ENCODE data around the gene TNPO1.

Gene TNPO1

GRCh38 chr5:72849546-72849945 is 33.1 kb downstream of the TNPO1 start:
- Histone ChIP-seq H3K27ac (ENCODE audit: insufficient read depth in 1 of 2, low read depth in 1 of 2, low read length in 2 of 2, poor library complexity in 1 of 2, severe bottlenecking in 2 of 2) (peak overlapping the region; percentile 6 to 75), H3K36me3 (ENCODE audit: control insufficient read depth in 4 of 4, insufficient read depth in 4 of 4, low read length in 3 of 4) (peaks cover 3 to 26% (median 9%) of the 10 kb centered on the region in 4 experiments), H3K4me3 (ENCODE audit: control insufficient read depth in 1 of 7, extremely low read depth in 1 of 7, insufficient read depth in 4 of 7, low read depth in 2 of 7, low read length in 6 of 7) (peak overlapping the region in 6 of 7 experiments; percentile 95 to 99 (median 96)), H3K4me1 (ENCODE audit: control extremely low read depth in 1 of 4, control insufficient read depth in 4 of 4, insufficient read depth in 4 of 4, low read length in 3 of 4) (peaks cover 9 to 40% (median 28%) of the 10 kb centered on the region in 4 experiments), H3K27me3 (replicated peaks in 2 of 5; ENCODE audit: control insufficient read depth in 4 of 5, insufficient read depth in 5 of 5, low read length in 4 of 5) (no peaks in the 10 kb centered on the region), H3K9me3 (ENCODE audit: control extremely low read depth in 1 of 5, control insufficient read depth in 4 of 5, insufficient read depth in 2 of 5, low read depth in 1 of 5, low read length in 4 of 5) (no peaks in the 10 kb centered on the region)
- no CpG with 5 or more reads among the region's 4 CpGs for WGBS (ENCODE audit: insufficient coverage)
- ChIA-PET POLR2A (no interaction called here), CTCF (interaction anchor here (0.6 to 1.7 kb wide), 7 partner anchors 9 to 483 kb away, joined by 3 to 4 read pairs (median 3); no protein-coding TSS in a partner anchor)
- no peak for DNase-seq

- H3K27me3 ChIP-seq (replicated peaks in 2 of 5; ENCODE audit: control insufficient read depth in 4 of 5, insufficient read depth in 5 of 5, low read length in 4 of 5) = no peaks in the 10 kb centered on the region
- ChIA-PET POLR2A (no interaction called here), CTCF (interaction anchor here (0.8 to 1.7 kb wide), 3 partner anchors 9 to 239 kb away, joined by 3 read pairs; no protein-coding TSS in a partner anchor)
- H3K9me3 ChIP-seq (ENCODE audit: control extremely low read depth in 1 of 5, control insufficient read depth in 4 of 5, insufficient read depth in 2 of 5, low read depth in 1 of 5, low read length in 4 of 5) = no peaks in the 10 kb centered on the region
- peaks cover 3 to 27% (median 11%) of the 10 kb centered on the region in 4 experiments for H3K36me3 ChIP-seq (ENCODE audit: control insufficient read depth in 4 of 4, insufficient read depth in 4 of 4, low read length in 3 of 4)
- peaks cover 9 to 37% (median 27%) of the 10 kb centered on the region in 4 experiments for H3K4me1 ChIP-seq (ENCODE audit: control extremely low read depth in 1 of 4, control insufficient read depth in 4 of 4, insufficient read depth in 4 of 4, low read length in 3 of 4)
- peak overlapping the region in 1 of 2 experiments; percentile 75 for H3K27ac ChIP-seq (ENCODE audit: insufficient read depth in 1 of 2, low read depth in 1 of 2, low read length in 2 of 2, poor library complexity in 1 of 2, severe bottlenecking in 2 of 2)
- peak overlapping the region in 3 of 7 experiments; percentile 45 to 99 (median 96) for H3K4me3 ChIP-seq (ENCODE audit: control insufficient read depth in 1 of 7, extremely low read depth in 1 of 7, insufficient read depth in 4 of 7, low read depth in 2 of 7, low read length in 6 of 7)
- no peak for DNase-seq
- WGBS (ENCODE audit: insufficient coverage) = no CpG with 5 or more reads among the region's 2 CpGs
Measured at GRCh38 chr5:72850113-72850512, 33.7 kb downstream of the TNPO1 start.

- Histone ChIP-seq H3K4me3 (ENCODE audit: control insufficient read depth in 1 of 7, extremely low read depth in 1 of 7, insufficient read depth in 4 of 7, low read depth in 2 of 7, low read length in 6 of 7) (no peak overlapping the region), H3K9me3 (ENCODE audit: control extremely low read depth in 1 of 5, control insufficient read depth in 4 of 5, insufficient read depth in 2 of 5, low read depth in 1 of 5, low read length in 4 of 5) (no peaks in the 10 kb centered on the region), H3K27me3 (replicated peaks in 2 of 5; ENCODE audit: control insufficient read depth in 4 of 5, insufficient read depth in 5 of 5, low read length in 4 of 5) (no peaks in the 10 kb centered on the region), H3K4me1 (ENCODE audit: control extremely low read depth in 1 of 4, control insufficient read depth in 4 of 4, insufficient read depth in 4 of 4, low read length in 3 of 4) (peaks cover 9 to 30% (median 21%) of the 10 kb centered on the region in 4 experiments), H3K36me3 (ENCODE audit: control insufficient read depth in 4 of 4, insufficient read depth in 4 of 4, low read length in 3 of 4) (peaks cover 9 to 47% (median 24%) of the 10 kb centered on the region in 4 experiments), H3K27ac (ENCODE audit: insufficient read depth in 1 of 2, low read depth in 1 of 2, low read length in 2 of 2, poor library complexity in 1 of 2, severe bottlenecking in 2 of 2) (no peak overlapping the region)
- 93% methylated on average over 3 of the region's 4 CpGs for WGBS (ENCODE audit: insufficient coverage)
- POLR2A ChIA-PET = no interaction called here
- CTCF ChIA-PET = no interaction called here
- DNase-seq = no peak
Measured at GRCh38 chr5:72852356-72852755, 35.9 kb downstream of the TNPO1 start.

GRCh38 chr5:72854419-72854818 is 38.0 kb downstream of the TNPO1 start:
- ChIA-PET POLR2A (no interaction called here), CTCF (interaction anchor here (0.9 kb wide), 1 partner anchor 29 kb away, joined by 3 read pairs; no protein-coding TSS in a partner anchor)
- Histone ChIP-seq H3K36me3 (ENCODE audit: control insufficient read depth in 4 of 4, insufficient read depth in 4 of 4, low read length in 3 of 4) (peaks cover 13 to 66% (median 37%) of the 10 kb centered on the region in 4 experiments), H3K4me1 (ENCODE audit: control extremely low read depth in 1 of 4, control insufficient read depth in 4 of 4, insufficient read depth in 4 of 4, low read length in 3 of 4) (peaks cover 5 to 20% (median 14%) of the 10 kb centered on the region in 4 experiments), H3K9me3 (ENCODE audit: control extremely low read depth in 1 of 5, control insufficient read depth in 4 of 5, insufficient read depth in 2 of 5, low read depth in 1 of 5, low read length in 4 of 5) (no peaks in the 10 kb centered on the region), H3K27ac (ENCODE audit: insufficient read depth in 1 of 2, low read depth in 1 of 2, low read length in 2 of 2, poor library complexity in 1 of 2, severe bottlenecking in 2 of 2) (no peak overlapping the region), H3K27me3 (replicated peaks in 2 of 5; ENCODE audit: control insufficient read depth in 4 of 5, insufficient read depth in 5 of 5, low read length in 4 of 5) (no peaks in the 10 kb centered on the region), H3K4me3 (ENCODE audit: control insufficient read depth in 1 of 7, extremely low read depth in 1 of 7, insufficient read depth in 4 of 7, low read depth in 2 of 7, low read length in 6 of 7) (no peak overlapping the region)
- WGBS (ENCODE audit: insufficient coverage) = no CpG with 5 or more reads among the region's 3 CpGs
- no peak for DNase-seq

- Histone ChIP-seq H3K4me1 (ENCODE audit: control extremely low read depth in 1 of 4, control insufficient read depth in 4 of 4, insufficient read depth in 4 of 4, low read length in 3 of 4) (peaks cover 0 to 8% (median 3%) of the 10 kb centered on the region in 4 experiments), H3K27ac (ENCODE audit: insufficient read depth in 1 of 2, low read depth in 1 of 2, low read length in 2 of 2, poor library complexity in 1 of 2, severe bottlenecking in 2 of 2) (no peak overlapping the region), H3K4me3 (ENCODE audit: control insufficient read depth in 1 of 7, extremely low read depth in 1 of 7, insufficient read depth in 4 of 7, low read depth in 2 of 7, low read length in 6 of 7) (no peak overlapping the region), H3K27me3 (replicated peaks in 2 of 5; ENCODE audit: control insufficient read depth in 4 of 5, insufficient read depth in 5 of 5, low read length in 4 of 5) (no peaks in the 10 kb centered on the region), H3K36me3 (ENCODE audit: control insufficient read depth in 4 of 4, insufficient read depth in 4 of 4, low read length in 3 of 4) (peaks cover 18 to 76% (median 46%) of the 10 kb centered on the region in 4 experiments), H3K9me3 (ENCODE audit: control extremely low read depth in 1 of 5, control insufficient read depth in 4 of 5, insufficient read depth in 2 of 5, low read depth in 1 of 5, low read length in 4 of 5) (no peaks in the 10 kb centered on the region)
- no peak for DNase-seq
- CTCF ChIA-PET = interaction anchor here (0.6 kb wide), 1 partner anchor 29 kb away, joined by 3 read pairs; no protein-coding TSS in a partner anchor
- POLR2A ChIA-PET = no interaction called here
- 100% methylated on average over 1 of the region's 2 CpGs for WGBS (ENCODE audit: insufficient coverage)
Measured at GRCh38 chr5:72855821-72856220, 39.4 kb downstream of the TNPO1 start.

GRCh38 chr5:72857396-72857795 is 40.9 kb downstream of the TNPO1 start:
- no peak for DNase-seq
- CTCF ChIA-PET = no interaction called here
- Histone ChIP-seq H3K36me3 (ENCODE audit: control insufficient read depth in 4 of 4, insufficient read depth in 4 of 4, low read length in 3 of 4) (peaks cover 24 to 77% (median 54%) of the 10 kb centered on the region in 4 experiments), H3K27me3 (replicated peaks in 2 of 5; ENCODE audit: control insufficient read depth in 4 of 5, insufficient read depth in 5 of 5, low read length in 4 of 5) (no peaks in the 10 kb centered on the region), H3K4me3 (ENCODE audit: control insufficient read depth in 1 of 7, extremely low read depth in 1 of 7, insufficient read depth in 4 of 7, low read depth in 2 of 7, low read length in 6 of 7) (no peak overlapping the region), H3K9me3 (ENCODE audit: control extremely low read depth in 1 of 5, control insufficient read depth in 4 of 5, insufficient read depth in 2 of 5, low read depth in 1 of 5, low read length in 4 of 5) (no peaks in the 10 kb centered on the region), H3K4me1 (ENCODE audit: control extremely low read depth in 1 of 4, control insufficient read depth in 4 of 4, insufficient read depth in 4 of 4, low read length in 3 of 4) (no peaks in the 10 kb centered on the region), H3K27ac (ENCODE audit: insufficient read depth in 1 of 2, low read depth in 1 of 2, low read length in 2 of 2, poor library complexity in 1 of 2, severe bottlenecking in 2 of 2) (no peak overlapping the region)
- POLR2A ChIA-PET = no interaction called here
- WGBS (ENCODE audit: insufficient coverage) = no CpG with 5 or more reads among the region's 5 CpGs

- Histone ChIP-seq H3K9me3 (ENCODE audit: control extremely low read depth in 1 of 5, control insufficient read depth in 4 of 5, insufficient read depth in 2 of 5, low read depth in 1 of 5, low read length in 4 of 5) (no peaks in the 10 kb centered on the region), H3K27me3 (replicated peaks in 2 of 5; ENCODE audit: control insufficient read depth in 4 of 5, insufficient read depth in 5 of 5, low read length in 4 of 5) (no peaks in the 10 kb centered on the region), H3K36me3 (ENCODE audit: control insufficient read depth in 4 of 4, insufficient read depth in 4 of 4, low read length in 3 of 4) (peaks cover 32 to 78% (median 59%) of the 10 kb centered on the region in 4 experiments), H3K27ac (ENCODE audit: insufficient read depth in 1 of 2, low read depth in 1 of 2, low read length in 2 of 2, poor library complexity in 1 of 2, severe bottlenecking in 2 of 2) (no peak overlapping the region), H3K4me1 (ENCODE audit: control extremely low read depth in 1 of 4, control insufficient read depth in 4 of 4, insufficient read depth in 4 of 4, low read length in 3 of 4) (no peaks in the 10 kb centered on the region), H3K4me3 (ENCODE audit: control insufficient read depth in 1 of 7, extremely low read depth in 1 of 7, insufficient read depth in 4 of 7, low read depth in 2 of 7, low read length in 6 of 7) (no peak overlapping the region)
- ChIA-PET CTCF (interaction anchor here (1.3 to 1.4 kb wide), 2 partner anchors 9 to 11 kb away, joined by 3 read pairs; no protein-coding TSS in a partner anchor), POLR2A (no interaction called here)
- no CpG with 5 or more reads among the region's 1 CpG for WGBS (ENCODE audit: insufficient coverage)
- no peak for DNase-seq
Measured at GRCh38 chr5:72859127-72859526, 42.7 kb downstream of the TNPO1 start.

All from common myeloid progenitor, CD34-positive (primary cell).